CD4-positive, CD25-positive, alpha-beta regulatory T cell (primary cell): ENCODE measurements around the gene SLC22A24. TPM values are rescaled to one million over a fixed set of nuclear protein-coding genes. Genes with fewer than 3 reads are reported as not detected.
"Not testable (repeated sequence)": the region's sequence is repeated elsewhere in the genome, so short reads cannot be mapped to it uniquely, and the experiment has no call there.

ENCODE experiments used
- ATAC-seq, 2 donors: fragments of 150-1000 bp; cut with Tn5 transposase; one replicate each; pipeline ENCODE4 v1.10.0; 2021; ENCODE audit warnings: low read depth in 2 of 2, moderate number of reproducible peaks in 2 of 2, moderate library complexity in 1 of 2
- DNase-seq, 3 donors: peaks; one replicate each; pipeline versions ENCODE4 v3.0.0 to v3.0.0-alpha.2; 2012 to 2022; ENCODE audit warnings: mixed read lengths in 1 of 3
- H3K27ac ChIP-seq: one replicate; pipeline ENCODE4 v1.7.0; 2013; ENCODE audit warnings: mild to moderate bottlenecking, low read length; ENCODE audit not compliant: insufficient read depth, poor library complexity, severe bottlenecking
- H3K27me3 ChIP-seq: one replicate; pipeline ENCODE4 v1.7.0; 2013; ENCODE audit warnings: low read length; ENCODE audit not compliant: control insufficient read depth, insufficient read depth
- H3K36me3 ChIP-seq: one replicate; pipeline ENCODE4 v1.7.0; 2013; ENCODE audit warnings: mild to moderate bottlenecking, low read length, moderate library complexity; ENCODE audit not compliant: control insufficient read depth, insufficient read depth
- H3K4me1 ChIP-seq: 2 replicates; pipeline ENCODE4 v1.7.0; 2013; ENCODE audit warnings: mild to moderate bottlenecking, low read length; ENCODE audit not compliant: insufficient read depth, control insufficient read depth, poor library complexity, severe bottlenecking
- H3K4me3 ChIP-seq: one replicate; pipeline ENCODE4 v1.7.0; 2013; ENCODE audit warnings: low read depth, mild to moderate bottlenecking, low read length, moderate library complexity
- H3K9me3 ChIP-seq, 2 experiments: 1 replicate in 1 of 2; 2 replicates in 1 of 2; pipeline ENCODE4 v1.7.0; 2013; ENCODE audit warnings: low read length in 2 of 2, mild to moderate bottlenecking in 1 of 2, moderate library complexity in 1 of 2; ENCODE audit not compliant: control insufficient read depth in 2 of 2
- H3K27ac Mint-ChIP-seq, 3 donors: one replicate each; pipeline ENCODE4 v1.8.0; 2020 to 2022; ENCODE audit warnings: mild to moderate bottlenecking in 3 of 3, mixed read lengths in 3 of 3, moderate library complexity in 2 of 3
- H3K27me3 Mint-ChIP-seq: one replicate; pipeline ENCODE4 v1.8.0; 2022; ENCODE audit warnings: mild to moderate bottlenecking, mixed read lengths
- H3K36me3 Mint-ChIP-seq: one replicate; pipeline ENCODE4 v1.8.0; 2020; ENCODE audit warnings: mixed read lengths
- H3K4me1 Mint-ChIP-seq, 4 donors: one replicate each; pipeline ENCODE4 v1.8.0; 2020 to 2022; ENCODE audit warnings: mixed read lengths in 4 of 4, mild to moderate bottlenecking in 1 of 4
- H3K4me3 Mint-ChIP-seq, 4 donors: one replicate each; pipeline ENCODE4 v1.8.0; 2020 to 2022; ENCODE audit warnings: mild to moderate bottlenecking in 4 of 4, mixed read lengths in 4 of 4, moderate library complexity in 3 of 4
- H3K9me3 Mint-ChIP-seq, 7 donors: one replicate each; pipeline ENCODE4 v1.8.0; 2020 to 2022; ENCODE audit warnings: mixed read lengths in 7 of 7, mild to moderate bottlenecking in 3 of 7, moderate library complexity in 2 of 7
- polyA plus RNA-seq, 4 donors: library from polyadenylated mRNA; unstranded; fragments of 300-500 nt; fragmentation: Illumina TruSeq; gene quantifications; one replicate each; pipeline ENCODE4 v1.2.3, GENCODE V29; 2021
- total RNA-seq: library from RNA; stranded (reverse); gene quantifications from one replicate; pipeline ENCODE4 v1.2.3, GENCODE V29; 2022

SLC22A24 gene
- total and polyA plus RNA-seq, 5 donors from 2014 or later = not detected

DNA sequence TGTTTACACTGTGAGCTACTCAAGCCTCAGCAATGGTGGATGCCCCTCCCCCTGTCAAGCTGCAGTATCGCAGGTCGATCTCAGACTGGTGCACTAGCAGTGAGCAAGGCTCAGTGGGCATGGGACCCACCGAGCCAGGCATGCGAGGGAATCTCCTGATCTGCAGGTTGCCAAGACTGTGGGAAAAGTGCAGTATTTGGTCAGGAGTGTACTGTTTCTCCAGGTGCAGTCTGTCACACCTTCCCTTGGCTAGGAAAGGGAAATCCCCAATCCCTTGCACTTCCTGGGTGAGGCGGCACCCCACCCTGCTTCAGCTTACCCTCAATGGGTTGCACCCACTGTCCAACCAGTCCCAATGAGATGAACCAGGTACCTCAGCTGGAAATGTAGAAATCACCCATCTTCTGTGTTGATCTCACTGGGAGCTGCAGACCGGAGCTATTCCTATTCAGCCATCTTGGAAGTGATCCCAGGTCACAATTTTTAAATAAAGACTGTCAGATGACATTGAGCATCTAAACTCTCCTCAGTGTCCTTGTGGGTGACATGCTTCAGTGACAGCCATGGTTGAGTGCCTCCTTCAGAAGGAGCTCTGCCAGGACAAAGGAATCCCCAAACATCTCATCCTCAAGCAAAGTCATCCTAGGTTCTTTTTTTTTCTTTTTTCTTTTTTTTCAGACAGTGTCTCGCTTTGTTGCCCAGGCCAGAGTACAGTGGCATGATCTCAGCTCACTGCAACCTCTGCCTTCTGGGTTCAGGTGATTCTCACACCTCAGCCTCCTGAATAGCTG lies 10.8 kb downstream of the SLC22A24 start:
- no peaks in the 10 kb centered on the region for H3K36me3 Mint-ChIP-seq
- peaks cover 2% of the 10 kb centered on the region for H3K27me3 ChIP-seq
- no peaks in the 10 kb centered on the region for H3K36me3 ChIP-seq
- H3K27me3 Mint-ChIP-seq = peaks cover 24% of the 10 kb centered on the region
- no peak overlapping the region for H3K4me3 ChIP-seq
- H3K4me3 Mint-ChIP-seq = no peak overlapping the region
- no peak for ATAC-seq
- H3K9me3 ChIP-seq = no peaks in the 10 kb centered on the region
- H3K27ac ChIP-seq = no peak overlapping the region
- peaks cover 0 to 2% (median 0%) of the 10 kb centered on the region in 4 donors for H3K4me1 Mint-ChIP-seq
- peaks cover 0 to 9% (median 0%) of the 10 kb centered on the region in 7 donors for H3K9me3 Mint-ChIP-seq
- no peak overlapping the region for H3K27ac Mint-ChIP-seq
- no peaks in the 10 kb centered on the region for H3K4me1 ChIP-seq
- no peak for DNase-seq

GRCh38 chr11:63099555-63099954 lies 44.5 kb downstream of the SLC22A24 start:
- no peak overlapping the region for H3K4me3 Mint-ChIP-seq
- H3K9me3 Mint-ChIP-seq = peaks cover 7 to 33% (median 13%) of the 10 kb centered on the region in 7 donors
- Histone ChIP-seq H3K9me3 (peaks cover 14 to 25% of the 10 kb centered on the region in 2 experiments), H3K36me3 (no peaks in the 10 kb centered on the region), H3K4me1 (no peaks in the 10 kb centered on the region), H3K27me3 (peaks cover 1% of the 10 kb centered on the region), H3K4me3 (no peak overlapping the region), H3K27ac (no peak overlapping the region)
- no peaks in the 10 kb centered on the region for H3K4me1 Mint-ChIP-seq
- ATAC-seq (no peak), DNase-seq (no peak)
- no peaks in the 10 kb centered on the region for H3K36me3 Mint-ChIP-seq
- H3K27ac Mint-ChIP-seq = no peak overlapping the region
- no peaks in the 10 kb centered on the region for H3K27me3 Mint-ChIP-seq

DNA sequence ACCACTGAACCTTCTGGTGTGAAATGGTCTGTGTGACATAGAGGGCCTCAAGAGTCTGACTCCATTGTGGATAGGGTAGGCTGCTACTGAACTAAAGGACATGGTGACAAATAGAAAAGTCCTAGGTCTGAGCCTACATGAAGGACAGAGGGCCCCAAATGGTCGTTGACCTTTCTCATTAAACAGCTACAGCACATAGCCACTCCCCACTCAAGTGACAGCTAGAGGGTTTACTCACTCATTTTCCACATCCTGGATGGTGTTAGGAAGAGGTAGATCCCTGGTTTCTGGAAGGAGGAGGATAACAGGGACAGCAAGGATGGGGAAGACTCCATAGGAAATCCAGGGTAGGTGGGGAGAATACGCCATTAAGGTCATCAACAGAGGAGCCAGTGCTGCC lies 63.3 kb downstream of the SLC22A24 start:
- Histone ChIP-seq H3K4me3 (no peak overlapping the region), H3K9me3 (no peaks in the 10 kb centered on the region), H3K4me1 (no peaks in the 10 kb centered on the region), H3K27ac (no peak overlapping the region), H3K27me3 (peaks cover 25% of the 10 kb centered on the region), H3K36me3 (no peaks in the 10 kb centered on the region)
- H3K27me3 Mint-ChIP-seq = peaks cover 31% of the 10 kb centered on the region
- ATAC-seq = no peak
- no peaks in the 10 kb centered on the region for H3K4me1 Mint-ChIP-seq
- H3K27ac Mint-ChIP-seq = no peak overlapping the region
- H3K36me3 Mint-ChIP-seq = no peaks in the 10 kb centered on the region
- no peak overlapping the region for H3K4me3 Mint-ChIP-seq
- no peak for DNase-seq
- peaks cover 0 to 4% (median 0%) of the 10 kb centered on the region in 7 donors for H3K9me3 Mint-ChIP-seq

GRCh38 chr11:63046203-63046602 lies 97.8 kb downstream of the SLC22A24 start:
- Mint-ChIP-seq H3K27me3 (peaks cover 29% of the 10 kb centered on the region), H3K9me3 (peaks cover 0 to 15% (median 6%) of the 10 kb centered on the region in 7 donors)
- H3K27ac ChIP-seq, H3K4me3 ChIP-seq, ATAC-seq, H3K9me3 ChIP-seq, H3K4me1 Mint-ChIP-seq, H3K4me1 ChIP-seq, H3K4me3 Mint-ChIP-seq, H3K36me3 Mint-ChIP-seq, H3K36me3 ChIP-seq, H3K27ac Mint-ChIP-seq, DNase-seq: not testable (repeated sequence)
- peaks cover 11% of the 10 kb centered on the region for H3K27me3 ChIP-seq

DNA sequence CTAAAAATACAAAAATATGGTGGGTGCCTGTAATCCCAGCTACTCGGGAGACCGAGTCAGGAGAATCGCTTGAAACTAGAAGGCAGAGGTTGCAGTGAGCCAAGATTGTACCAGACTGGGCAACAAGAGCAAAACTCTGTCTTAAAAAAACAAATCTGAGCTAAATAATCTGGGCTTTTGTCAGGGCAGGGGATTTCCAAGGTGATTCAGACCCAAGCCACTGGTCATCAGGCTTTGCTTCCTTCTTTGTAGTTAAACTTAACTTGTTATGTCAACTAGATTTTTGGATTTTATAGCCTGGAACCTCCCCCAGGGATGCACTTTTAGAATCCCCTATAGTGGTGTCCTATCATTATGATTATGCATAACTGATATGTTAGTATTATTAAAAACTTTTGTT lies 101.4 kb downstream of the SLC22A24 start:
- H3K4me3 Mint-ChIP-seq = no peak overlapping the region
- peaks cover 0 to 1% of the 10 kb centered on the region in 2 experiments for H3K9me3 ChIP-seq
- H3K36me3 Mint-ChIP-seq = no peaks in the 10 kb centered on the region
- no peak overlapping the region for H3K4me3 ChIP-seq
- no peaks in the 10 kb centered on the region for H3K4me1 ChIP-seq
- H3K27ac Mint-ChIP-seq = no peak overlapping the region
- H3K4me1 Mint-ChIP-seq = no peaks in the 10 kb centered on the region
- DNase-seq (no peak), ATAC-seq (no peak)
- H3K36me3 ChIP-seq = no peaks in the 10 kb centered on the region
- H3K27me3 ChIP-seq = peaks cover 7% of the 10 kb centered on the region
- H3K27me3 Mint-ChIP-seq = peaks cover 28% of the 10 kb centered on the region
- H3K27ac ChIP-seq = no peak overlapping the region
- peaks cover 0 to 8% (median 3%) of the 10 kb centered on the region in 7 donors for H3K9me3 Mint-ChIP-seq

- no peaks in the 10 kb centered on the region for H3K4me1 ChIP-seq
- peaks cover 0 to 2% (median 0%) of the 10 kb centered on the region in 7 donors for H3K9me3 Mint-ChIP-seq
- no peak overlapping the region for H3K27ac ChIP-seq
- no peak for ATAC-seq
- H3K27me3 Mint-ChIP-seq = peaks cover 16% of the 10 kb centered on the region
- DNase-seq = no peak
- no peaks in the 10 kb centered on the region for H3K27me3 ChIP-seq
- H3K4me1 Mint-ChIP-seq = peaks cover 0 to 3% (median 0%) of the 10 kb centered on the region in 4 donors
- no peak overlapping the region for H3K4me3 ChIP-seq
- H3K36me3 ChIP-seq = no peaks in the 10 kb centered on the region
- no peak overlapping the region for H3K4me3 Mint-ChIP-seq
- no peaks in the 10 kb centered on the region for H3K9me3 ChIP-seq
- H3K27ac Mint-ChIP-seq = no peak overlapping the region
- no peaks in the 10 kb centered on the region for H3K36me3 Mint-ChIP-seq
Observed at GRCh38 chr11:63032457-63032856, 111.6 kb downstream of the SLC22A24 start.

Other genes with a start within 250 kb of the SLC22A24 start
- gene CHRM1, start 222.9 kb downstream of the SLC22A24 start, total RNA-seq = not detected
- not detected for gene CHRM1, start 222.9 kb downstream of the SLC22A24 start, polyA plus RNA-seq
- gene SLC22A6, start 159.3 kb downstream of the SLC22A24 start, total RNA-seq = not detected
- gene SLC22A6, start 159.3 kb downstream of the SLC22A24 start, polyA plus RNA-seq = not detected
- gene SLC22A8, start 128.4 kb downstream of the SLC22A24 start, total RNA-seq = not detected
- not detected for gene SLC22A8, start 128.4 kb downstream of the SLC22A24 start, polyA plus RNA-seq
- not detected for gene SLC22A25, start 99.4 kb upstream of the SLC22A24 start, total RNA-seq
- gene SLC22A25, start 99.4 kb upstream of the SLC22A24 start, polyA plus RNA-seq = not detected
- gene SLC22A9, start 225.6 kb upstream of the SLC22A24 start, total RNA-seq = not detected
- gene SLC22A9, start 225.6 kb upstream of the SLC22A24 start, polyA plus RNA-seq = not detected